ENCODE results near the gene RBM26. TPM values are rescaled to one million over a fixed set of nuclear protein-coding genes. Genes with fewer than 3 reads are reported as not detected.

Gene RBM26
- polyA plus RNA-seq, 1 of the 3 experiments (the other 2 are of a cell fraction), result 12.5 TPM

GRCh38 chr13:79306650-79307049 lies 99.4 kb downstream of the RBM26 start:
- Histone ChIP-seq H3K79me2 (ENCODE audit: insufficient read depth) (no peaks in the 10 kb centered on the region), H3K9me3 (no peaks in the 10 kb centered on the region), H4K20me1 (ENCODE audit: insufficient read depth) (no peaks in the 10 kb centered on the region), H3K9ac (no peak overlapping the region), H3K27me3 (ENCODE audit: insufficient read depth) (no peaks in the 10 kb centered on the region), H3K9me2 (no peaks in the 10 kb centered on the region), H3K36me3 (replicated peaks in 1 of 2; ENCODE audit: control insufficient read depth in 1 of 2, insufficient read depth in 2 of 2, low read length in 1 of 2) (peaks cover 0 to 7% of the 10 kb centered on the region in 2 experiments), H3K4me3 (ENCODE audit: low read depth in 2 of 2, low read length in 1 of 2) (no peak overlapping the region), H3K4me1 (ENCODE audit: control insufficient read depth in 1 of 2, insufficient read depth in 2 of 2, low read depth in 1 of 2, low read length in 1 of 2) (peaks cover 0 to 7% of the 10 kb centered on the region in 2 experiments; a peak in 2 of 4 replicates), H3F3A (replicated peaks; ENCODE audit: insufficient read depth) (peaks cover 9% of the 10 kb centered on the region), H3K27ac (ENCODE audit: low read depth in 2 of 2, low read length in 1 of 2) (no peak overlapping the region), H2AFZ (ENCODE audit: low read depth) (no peak overlapping the region), H3K4me2 (no peak overlapping the region)
- ChIA-PET CTCF (no interaction called here), POLR2A (no interaction called here)
- TF ChIP-seq PBX3 (IDR thresholded peaks at IDR 0.05) (no peak), POLR2AphosphoS5 (IDR thresholded peaks at IDR 0.05; ENCODE audit: low read depth, low read length) (no peak), RFX5 (IDR thresholded peaks at IDR 0.05; ENCODE audit: low read length) (no peak), GATA2 (CRISPR knock-in tag; IDR thresholded peaks at IDR 0.05) (no peak), FOSL2 (IDR thresholded peaks at IDR 0.05; ENCODE audit: borderline replicate concordance, low read depth) (no peak), EP300 (IDR thresholded peaks at IDR 0.05; ENCODE audit: borderline replicate concordance in 1 of 2, low read depth in 1 of 2, low read length in 1 of 2) (no peak), ZBTB33 (IDR thresholded peaks at IDR 0.05; ENCODE audit: borderline replicate concordance, low read depth) (no peak), REST (IDR thresholded peaks at IDR 0.05; ENCODE audit: low read depth, low read length) (no peak), TEAD4 (IDR thresholded peaks at IDR 0.05; ENCODE audit: borderline replicate concordance, insufficient read depth) (no peak)
- 46% methylated on average over 1 of the region's 1 CpG for WGBS (ENCODE audit: low lambda C conversion rate)
- DNase-seq, result no peak

- Histone ChIP-seq H3K27me3 (ENCODE audit: insufficient read depth) (peaks cover 5% of the 10 kb centered on the region; the same call in 1 of the 2 replicates), H3K9ac (no peak overlapping the region), H3K4me3 (ENCODE audit: low read depth in 2 of 2, low read length in 1 of 2) (no peak overlapping the region), H2AFZ (ENCODE audit: low read depth) (no peak overlapping the region), H3K27ac (ENCODE audit: low read depth in 2 of 2, low read length in 1 of 2) (no peak overlapping the region), H3F3A (replicated peaks; ENCODE audit: insufficient read depth) (no peaks in the 10 kb centered on the region), H3K4me1 (ENCODE audit: control insufficient read depth in 1 of 2, insufficient read depth in 2 of 2, low read depth in 1 of 2, low read length in 1 of 2) (no peaks in the 10 kb centered on the region), H3K4me2 (no peak overlapping the region), H4K20me1 (ENCODE audit: insufficient read depth) (no peaks in the 10 kb centered on the region), H3K9me2 (no peaks in the 10 kb centered on the region), H3K9me3 (no peaks in the 10 kb centered on the region), H3K79me2 (ENCODE audit: insufficient read depth) (no peaks in the 10 kb centered on the region), H3K36me3 (replicated peaks in 1 of 2; ENCODE audit: control insufficient read depth in 1 of 2, insufficient read depth in 2 of 2, low read length in 1 of 2) (no peaks in the 10 kb centered on the region)
- WGBS (ENCODE audit: low lambda C conversion rate), result 14% methylated on average over 2 of the region's 2 CpGs
- TF ChIP-seq EP300 (IDR thresholded peaks at IDR 0.05; ENCODE audit: borderline replicate concordance in 1 of 2, low read depth in 1 of 2, low read length in 1 of 2) (no peak), ZBTB33 (IDR thresholded peaks at IDR 0.05; ENCODE audit: borderline replicate concordance, low read depth) (no peak), PBX3 (IDR thresholded peaks at IDR 0.05) (no peak), SIN3A (IDR thresholded peaks at IDR 0.05; ENCODE audit: borderline replicate concordance, low read depth, low read length) (no peak)
- DNase-seq, result no peak
- POLR2A ChIA-PET, result no interaction called here
- CTCF ChIA-PET, result no interaction called here
Measured at GRCh38 chr13:79297128-79297527, 108.9 kb downstream of the RBM26 start.

Measured in SK-N-SH (cell line).